MM.1S (cell line): Measurements from ENCODE around the gene AMT.

Experiments used
- CTCF ChIP-seq: fragments of 300-600 bp; sonication (generic); IDR thresholded peaks from 2 replicates; pipeline ENCODE4 v1.5.1; 2016; ENCODE audit warnings: antibody characterized with exemption, low read length, mixed read lengths
- EZH2phosphoT487 ChIP-seq: fragments of 300-600 bp; sonication (generic); IDR thresholded peaks from 2 replicates; pipeline ENCODE4 v1.6.1; 2018; ENCODE audit warnings: antibody characterized with exemption, low read length

- TF ChIP-seq CTCF = no peak
- no peak for TF ChIP-seq EZH2phosphoT487
Measured at GRCh38 chr3:49411968-49412631, 10.2 kb downstream of the AMT start, which contains the start of the genes RHOA and TCTA.
